ENCODE measurements around the gene POLE2.
A peak's percentile ranks its signal among the peaks of the same experiment; 100 is the strongest.

The POLE2 gene

GRCh38 chr14:49615776-49616175 lies 72.2 kb downstream of the POLE2 start:
- no peak for DNase-seq

- no peak for DNase-seq
Observed at GRCh38 chr14:49614196-49614595, 73.8 kb downstream of the POLE2 start.

- no peak for DNase-seq
Observed at GRCh38 chr14:49612671-49613070, 75.3 kb downstream of the POLE2 start.

GRCh38 chr14:49612251-49612650 lies 75.8 kb downstream of the POLE2 start:
- no peak for DNase-seq

GRCh38 chr14:49607583-49607982 lies 80.4 kb downstream of the POLE2 start:
- no peak for DNase-seq

- peak; percentile 21 for DNase-seq
Observed at GRCh38 chr14:49598485-49599300, 89.3 kb downstream of the POLE2 start, which contains the start of gene LRR1. LRR1 (plus strand) TSS chr14:49598940; CDS start chr14:49599021, 81 bp downstream.

GRCh38 chr14:49598189-49598484 lies 89.9 kb downstream of the POLE2 start:
- DNase-seq, result no peak

GRCh38 chr14:49594347-49595091 lies 93.5 kb downstream of the POLE2 start:
- DNase-seq, result no peak

All from NCI-H2081 treated with DMSO at 0.1 percent for 48 hours (cell line).